K562 (cell line): ENCODE measurements around the gene ITGB6. TPM values are rescaled to one million over a fixed set of nuclear protein-coding genes. Genes with fewer than 3 reads are reported as not detected.

Experiments used
- ATAC-seq: fragments of 200-7000 bp; cut with Tn5 transposase; 3 replicates; pipeline ENCODE4 v1.9.1; 2020; ENCODE audit warnings: moderate library complexity
- BruUV-seq: library from RNA; stranded (reverse); fragments of 400-500 nt; replicated peaks from 2 replicates; lab custom pipeline; 2021; lab: Mats Ljungman, UMichigan
- CTCF ChIA-PET: fragments of 300-600 bp; formaldehyde crosslinking; extraction: SDS; loops from one replicate; lab custom pipeline; 2021; ENCODE audit warnings: low intra/inter-chr PET ratio; lab: Yijun Ruan, JAX
- POLR2A ChIA-PET: fragments of 300-600, 350-650 bp; sonication (Branson Sonifier 250); formaldehyde crosslinking; extraction: SDS; loops from one replicate; lab custom pipeline; 2021; ENCODE audit warnings: antibody characterized with exemption, inconsistent platforms; lab: Yijun Ruan, JAX
- DNase-seq, 4 experiments: peaks; one replicate each; pipeline versions ENCODE4 v3.0.0 to v3.0.0-alpha.2; 2011 to 2018; ENCODE audit warnings: low spot score in 3 of 4, mixed read lengths in 3 of 4; ENCODE audit errors: extremely low read depth in 1 of 4
- FAIRE-seq: peaks from 2 replicates; lab custom pipeline; 2011; peaks lifted over from hg19 to GRCh38; lab: Jason Lieb, UNC
- H2AFZ ChIP-seq: 2 replicates; pipeline ENCODE4 v1.6.0; 2011; ENCODE audit warnings: low read depth, low read length, control low read depth, inconsistent platforms
- H3K27ac ChIP-seq: fragments of 200-600 bp; 3 replicates; pipeline ENCODE4 v1.8.0; 2011; ENCODE audit warnings: low read depth, mild to moderate bottlenecking, control low read depth, inconsistent platforms, low read length, moderate library complexity, mixed read lengths; ENCODE audit errors: extremely low read depth
- H3K27me3 ChIP-seq, 2 experiments: fragments of 300-600 bp in 1 of 2; 2 replicates in 1 of 2; 3 replicates in 1 of 2; pipeline versions ENCODE4 v1.6.0 to v1.8.0; 2011; ENCODE audit warnings: inconsistent platforms in 2 of 2, low read length in 2 of 2, mild to moderate bottlenecking in 1 of 2, mixed read lengths in 1 of 2, moderate library complexity in 1 of 2; ENCODE audit not compliant: control insufficient read depth in 2 of 2, insufficient read depth in 2 of 2
- H3K36me3 ChIP-seq: fragments of 300-600 bp; 3 replicates; pipeline ENCODE4 v1.8.0; 2011; ENCODE audit warnings: mild to moderate bottlenecking, low read length, inconsistent platforms; ENCODE audit not compliant: control insufficient read depth, insufficient read depth
- H3K4me1 ChIP-seq, 2 experiments: fragments of 200-600 bp in 1 of 2; replicated peaks in 1 of 2; 2 replicates in 1 of 2; 3 replicates in 1 of 2; pipeline versions ENCODE4 v1.5.1 to v1.8.0; 2011; ENCODE audit warnings: inconsistent platforms in 2 of 2, low read length in 2 of 2, mild to moderate bottlenecking in 1 of 2, mixed read lengths in 1 of 2, moderate library complexity in 1 of 2; ENCODE audit not compliant: control insufficient read depth in 2 of 2, insufficient read depth in 2 of 2
- H3K4me2 ChIP-seq: 2 replicates; pipeline ENCODE4 v1.6.1; 2011; ENCODE audit warnings: low read length, control low read depth, inconsistent platforms, mixed read lengths; ENCODE audit not compliant: insufficient read depth
- H3K4me3 ChIP-seq: fragments of 200-600 bp; sonication (generic), shearing (Covaris generic); 2 replicates; pipeline ENCODE4 v1.5.1; 2016; ENCODE audit warnings: control low read depth, inconsistent platforms
- H3K79me2 ChIP-seq: fragments of 200-600 bp; 3 replicates; pipeline ENCODE4 v1.8.0; 2011; ENCODE audit warnings: low read length, inconsistent platforms; ENCODE audit not compliant: control insufficient read depth, insufficient read depth
- H3K9ac ChIP-seq, 2 experiments: 2 replicates each; pipeline versions ENCODE4 v1.6.0 to v1.6.1; 2011; ENCODE audit warnings: low read depth in 2 of 2, low read length in 2 of 2, control low read depth in 1 of 2, inconsistent platforms in 1 of 2, mild to moderate bottlenecking in 1 of 2, mixed read lengths in 1 of 2; ENCODE audit not compliant: insufficient read depth in 1 of 2
- H3K9me1 ChIP-seq: one replicate; pipeline ENCODE4 v1.6.0; 2011; ENCODE audit warnings: inconsistent platforms, mild to moderate bottlenecking, low read length, moderate library complexity; ENCODE audit not compliant: control insufficient read depth, insufficient read depth
- H3K9me3 ChIP-seq: replicated peaks from 2 replicates; pipeline ENCODE4 v1.5.1; 2011; ENCODE audit warnings: low read depth, low read length, inconsistent platforms; ENCODE audit not compliant: control insufficient read depth, insufficient read depth
- H4K20me1 ChIP-seq: replicated peaks from 2 replicates; pipeline ENCODE4 v1.6.1; 2011; ENCODE audit warnings: low read length, inconsistent platforms, mixed read lengths; ENCODE audit not compliant: control insufficient read depth, insufficient read depth
- ADNP ChIP-seq: fragments of 200-800 bp; sonication (Bioruptor generic); IDR thresholded peaks from 2 replicates; pipeline ENCODE4 v1.6.1; 2016; ENCODE audit warnings: missing genetic modification characterization, missing compliant biosample characterization
- FOSL1 ChIP-seq: fragments of 200-800 bp; sonication (Bioruptor generic); conservative IDR thresholded peaks from 2 replicates; pipeline ENCODE4 v1.6.1; 2016; ENCODE audit warnings: missing genetic modification characterization, missing compliant biosample characterization
- RBFOX2 ChIP-seq: fragments of 200-400 bp; formaldehyde crosslinking; IDR thresholded peaks from 2 replicates; pipeline ENCODE4 v1.6.1; 2017; ENCODE audit warnings: low read depth, mild to moderate bottlenecking, low read length, moderate library complexity
- RBM14 ChIP-seq: fragments of 200-400 bp; formaldehyde crosslinking; IDR thresholded peaks from 2 replicates; pipeline ENCODE4 v1.6.1; 2018; ENCODE audit warnings: low read depth, mild to moderate bottlenecking, low read length, moderate library complexity, borderline replicate concordance; ENCODE audit not compliant: insufficient read depth
- ZBTB17 ChIP-seq: fragments of 450-650 bp; formaldehyde crosslinking; IDR thresholded peaks from 2 replicates; pipeline ENCODE4 v1.4.0; 2020; ENCODE audit warnings: mild to moderate bottlenecking
- ZFPM2 ChIP-seq: fragments of 250-450 bp; sonication (Bioruptor Pico); IDR thresholded peaks from 2 replicates; pipeline ENCODE4 v1.5.1; 2022; ENCODE audit warnings: mild to moderate bottlenecking
- ZNF347 ChIP-seq: fragments of 450-650 bp; formaldehyde crosslinking; IDR thresholded peaks from 2 replicates; pipeline ENCODE4 v1.4.0; 2020; ENCODE audit warnings: low read depth, mild to moderate bottlenecking, moderate library complexity
- WGBS: fragments of 100-300 bp; shearing (Covaris generic); methylation state at CpG from one replicate; pipeline ENCODE4 v1.1.6; 2016; ENCODE audit warnings: low coverage, mixed read lengths; ENCODE audit not compliant: insufficient coverage; ENCODE audit errors: missing lambda C conversion rate; 5-methylcytosine and 5-hydroxymethylcytosine counted together
- in situ Hi-C: fragments of 300-500 bp; cut with MboI; formaldehyde crosslinking; loops from 4 replicates; pipeline ENCODE4 v1.15.0; 2018; ENCODE audit warnings: inconsistent platforms, mixed read lengths
- intact Hi-C: fragments of 100-400 bp; cut with micrococcal nuclease; formaldehyde crosslinking; loops from 2 replicates; pipeline ENCODE4 v1.14.2; 2022
- polyA plus RNA-seq, 8 experiments: library from polyadenylated mRNA; depleted of rRNA in 4 of 8; stranded (reverse) in 5 of 8; unstranded in 3 of 8; fragments of >200 nt; fragmentation: Nextera tagmentation in 2 of 8; fragmentation: Illumina TruSeq in 1 of 8; extraction: Ambion mirVana in 2 of 8; extraction: Trizol in 1 of 8; gene quantifications; 2 replicates each; pipeline versions ENCODE4 v1.2.1 to v1.2.3, GENCODE V29; 2011 to 2014; ENCODE audit warnings: inconsistent platforms in 1 of 8, missing spikeins in 1 of 8
- total RNA-seq, 7 experiments: library from RNA; depleted of rRNA in 6 of 7; stranded (reverse); fragments of >200 nt in 6 of 7; fragmentation: Illumina TruSeq in 2 of 7; extraction: Trizol in 2 of 7; gene quantifications; 2 replicates each; pipeline versions ENCODE4 v1.2.1 to v1.2.3, GENCODE V29; 2011 to 2021; ENCODE audit warnings: low replicate concordance in 1 of 7
- TF ChIP-seq, protein P1 (sequence below): fragments of 450-650 bp; IDR thresholded peaks from 2 replicates; pipeline ENCODE4 v1.6.1; 2016
- TF ChIP-seq, protein P2 (sequence below): IDR thresholded peaks from 2 replicates; pipeline ENCODE4 v1.6.1; 2012; ENCODE audit warnings: low read depth, low read length, improper control_type of control experiment, borderline replicate concordance

The ITGB6 gene
- total and polyA plus RNA-seq, 9 of the 15 experiments (the other 6 are each of a cell fraction or from before 2014, with no cell fraction given), result 0.18 TPM; not detected in 8

GRCh38 chr2:160109243-160109642, 90.8 kb downstream of the ITGB6 start:
- Histone ChIP-seq H3K79me2 (no peaks in the 10 kb centered on the region), H4K20me1 (no peaks in the 10 kb centered on the region), H3K27ac (no peak overlapping the region), H3K9me3 (no peaks in the 10 kb centered on the region), H3K4me1 (no peaks in the 10 kb centered on the region), H2AFZ (no peak overlapping the region), H3K9me1 (no peaks in the 10 kb centered on the region), H3K27me3 (no peaks in the 10 kb centered on the region), H3K9ac (no peak overlapping the region), H3K4me2 (no peak overlapping the region), H3K4me3 (no peak overlapping the region), H3K36me3 (no peaks in the 10 kb centered on the region)
- 3% methylated on average over 3 of the region's 3 CpGs for WGBS
- DNase-seq, result no peak
- intact Hi-C loops, result loop anchor here (10.0 kb wide), 1 partner anchor 1166 kb away; no protein-coding TSS in a partner anchor
- ATAC-seq, result no peak
- BruUV-seq, result no TSS peak
- ChIA-PET CTCF (interaction anchor here (0.6 to 0.7 kb wide), 2 partner anchors 101 to 885 kb away, joined by 3 read pairs; no protein-coding TSS in a partner anchor), POLR2A (no interaction called here)
- in situ Hi-C loops, result no loop called here
- TF ChIP-seq ZNF347 (no peak), RBM14 (no peak), FOSL1 (tag) (no peak)
- FAIRE-seq, result no peak

DNA sequence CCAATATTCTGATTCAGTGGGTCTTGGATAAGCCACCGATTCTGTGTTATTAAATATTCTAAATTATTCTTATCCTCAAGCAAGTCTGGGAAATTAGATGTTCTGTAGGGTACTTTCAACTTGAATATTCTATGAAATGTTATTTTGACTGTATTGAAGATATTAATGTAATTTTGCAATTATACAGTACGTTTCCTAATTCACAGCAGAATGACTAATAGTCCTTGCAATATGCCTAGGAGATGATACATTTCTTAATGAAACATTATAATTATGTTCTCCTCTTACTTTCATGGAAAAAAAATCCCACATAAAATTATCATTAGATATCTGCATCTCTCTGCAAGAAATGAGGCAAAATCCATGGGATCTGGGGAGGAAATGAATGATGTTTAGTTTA, 91.4 kb downstream of the ITGB6 start:
- intact Hi-C loops (loop anchor here (10.0 kb wide), 1 partner anchor 1166 kb away; no protein-coding TSS in a partner anchor), in situ Hi-C loops (no loop called here)
- Histone ChIP-seq H3K4me1 (no peaks in the 10 kb centered on the region), H3K27ac (no peak overlapping the region), H3K9me3 (no peaks in the 10 kb centered on the region), H3K9ac (no peak overlapping the region), H3K4me2 (no peak overlapping the region), H3K4me3 (no peak overlapping the region), H3K27me3 (no peaks in the 10 kb centered on the region), H3K36me3 (no peaks in the 10 kb centered on the region), H3K9me1 (no peaks in the 10 kb centered on the region), H4K20me1 (no peaks in the 10 kb centered on the region), H2AFZ (no peak overlapping the region), H3K79me2 (no peaks in the 10 kb centered on the region)
- TF ChIP-seq, protein P1, sequence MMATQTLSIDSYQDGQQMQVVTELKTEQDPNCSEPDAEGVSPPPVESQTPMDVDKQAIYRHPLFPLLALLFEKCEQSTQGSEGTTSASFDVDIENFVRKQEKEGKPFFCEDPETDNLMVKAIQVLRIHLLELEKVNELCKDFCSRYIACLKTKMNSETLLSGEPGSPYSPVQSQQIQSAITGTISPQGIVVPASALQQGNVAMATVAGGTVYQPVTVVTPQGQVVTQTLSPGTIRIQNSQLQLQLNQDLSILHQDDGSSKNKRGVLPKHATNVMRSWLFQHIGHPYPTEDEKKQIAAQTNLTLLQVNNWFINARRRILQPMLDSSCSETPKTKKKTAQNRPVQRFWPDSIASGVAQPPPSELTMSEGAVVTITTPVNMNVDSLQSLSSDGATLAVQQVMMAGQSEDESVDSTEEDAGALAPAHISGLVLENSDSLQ, result no peak
- no peak for TF ChIP-seq RBFOX2
- no peak for TF ChIP-seq ADNP (tag)
- TF ChIP-seq ZFPM2 (CRISPR knock-in tag), result no peak
- no peak for TF ChIP-seq ZBTB17 (CRISPR knock-in tag)
- TF ChIP-seq, protein P2, sequence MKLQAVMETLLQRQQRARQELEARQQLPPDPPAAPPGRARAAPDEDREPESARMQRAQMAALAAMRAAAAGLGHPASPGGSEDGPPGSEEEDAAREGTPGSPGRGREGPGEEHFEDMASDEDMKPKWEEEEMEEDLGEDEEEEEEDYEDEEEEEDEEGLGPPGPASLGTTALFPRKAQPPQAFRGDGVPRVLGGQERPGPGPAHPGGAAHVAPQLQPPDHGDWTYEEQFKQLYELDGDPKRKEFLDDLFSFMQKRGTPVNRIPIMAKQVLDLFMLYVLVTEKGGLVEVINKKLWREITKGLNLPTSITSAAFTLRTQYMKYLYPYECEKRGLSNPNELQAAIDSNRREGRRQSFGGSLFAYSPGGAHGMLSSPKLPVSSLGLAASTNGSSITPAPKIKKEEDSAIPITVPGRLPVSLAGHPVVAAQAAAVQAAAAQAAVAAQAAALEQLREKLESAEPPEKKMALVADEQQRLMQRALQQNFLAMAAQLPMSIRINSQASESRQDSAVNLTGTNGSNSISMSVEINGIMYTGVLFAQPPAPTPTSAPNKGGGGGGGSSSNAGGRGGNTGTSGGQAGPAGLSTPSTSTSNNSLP, result no peak
- 0% methylated on average over 2 of the region's 2 CpGs for WGBS
- no peak for FAIRE-seq
- no TSS peak for BruUV-seq
- ChIA-PET CTCF (no interaction called here), POLR2A (interaction anchor here (0.6 kb wide), 1 partner anchor 361 kb away, joined by 4 read pairs; no protein-coding TSS in a partner anchor)
- DNase-seq, result no peak
- no peak for ATAC-seq
